ENCODE results near the gene DDX11. TPM values are rescaled to one million over a fixed set of nuclear protein-coding genes. Genes with fewer than 3 reads are reported as not detected.
"Not testable (repeated sequence)": the region's sequence is repeated elsewhere in the genome, so short reads cannot be mapped to it uniquely, and the experiment has no call there.

DDX11 gene
- total and polyA plus RNA-seq, 4 donors: 11.7 to 30.9 (median 21.5) TPM

- 59 to 62% methylated on average over 4 of the region's 4 CpGs for WGBS, 2 donors
- DNase-seq: not testable (repeated sequence)
Measured at GRCh38 chr12:31104220-31104619, 30.6 kb downstream of the DDX11 start.

GRCh38 chr12:31104773-31105172, 31.1 kb downstream of the DDX11 start:
- not testable (repeated sequence) for H3K27ac ChIP-seq (ENCODE audit: low read depth in 1 of 2, low read length in 1 of 2); H3K36me3 ChIP-seq (ENCODE audit: control insufficient read depth in 4 of 4, insufficient read depth in 4 of 4, low read length in 4 of 4); DNase-seq; H3K27me3 ChIP-seq (ENCODE audit: control insufficient read depth in 3 of 3, insufficient read depth in 3 of 3, low read length in 2 of 3); H3K4me3 ChIP-seq; H3K9ac ChIP-seq (ENCODE audit: insufficient read depth in 1 of 2, low read length in 2 of 2); H3K4me1 ChIP-seq (ENCODE audit: control insufficient read depth in 5 of 5, insufficient read depth in 5 of 5, low read length in 5 of 5); ATAC-seq (ENCODE audit: insufficient read depth, low FRiP score); H3K9me3 ChIP-seq (ENCODE audit: control insufficient read depth in 4 of 4, insufficient read depth in 3 of 4, low read length in 3 of 4)
- WGBS, 2 donors: 89 to 91% methylated on average over 9 to 14 of the region's 14 CpGs

More at GRCh38 chr12:31104220-31104619, 30.6 kb downstream of the DDX11 start:
- H3K27ac ChIP-seq (ENCODE audit: low read depth in 1 of 2, low read length in 1 of 2); ATAC-seq (ENCODE audit: insufficient read depth, low FRiP score); H3K27me3 ChIP-seq (ENCODE audit: control insufficient read depth in 3 of 3, insufficient read depth in 3 of 3, low read length in 2 of 3); H3K9me3 ChIP-seq (ENCODE audit: control insufficient read depth in 4 of 4, insufficient read depth in 3 of 4, low read length in 3 of 4); H3K4me3 ChIP-seq; H3K4me1 ChIP-seq (ENCODE audit: control insufficient read depth in 5 of 5, insufficient read depth in 5 of 5, low read length in 5 of 5); H3K9ac ChIP-seq (ENCODE audit: insufficient read depth in 1 of 2, low read length in 2 of 2); H3K36me3 ChIP-seq (ENCODE audit: control insufficient read depth in 4 of 4, insufficient read depth in 4 of 4, low read length in 4 of 4): not testable (repeated sequence)

- WGBS, 2 donors: 88% methylated on average over 8 of the region's 8 CpGs
- Histone ChIP-seq H3K27me3 (ENCODE audit: control insufficient read depth in 3 of 3, insufficient read depth in 3 of 3, low read length in 2 of 3) (no peaks in the 10 kb centered on the region), H3K27ac (ENCODE audit: low read depth in 1 of 2, low read length in 1 of 2) (no peak overlapping the region), H3K4me1 (ENCODE audit: control insufficient read depth in 5 of 5, insufficient read depth in 5 of 5, low read length in 5 of 5) (no peaks in the 10 kb centered on the region), H3K9me3 (ENCODE audit: control insufficient read depth in 4 of 4, insufficient read depth in 3 of 4, low read length in 3 of 4) (no peaks in the 10 kb centered on the region), H3K9ac (ENCODE audit: insufficient read depth in 1 of 2, low read length in 2 of 2) (no peak overlapping the region), H3K4me3 (no peak overlapping the region), H3K36me3 (ENCODE audit: control insufficient read depth in 4 of 4, insufficient read depth in 4 of 4, low read length in 4 of 4) (peaks cover 0 to 7% (median under 1%) of the 10 kb centered on the region in 4 donors)
- TF ChIP-seq CTCF (IDR thresholded peaks at IDR 0.05; ENCODE audit: control extremely low read depth, extremely low read depth): no peak
- ATAC-seq (ENCODE audit: insufficient read depth, low FRiP score) (no peak), DNase-seq (no peak)
Measured at GRCh38 chr12:31105668-31106067, 32.0 kb downstream of the DDX11 start.

GRCh38 chr12:31106101-31106803, 32.6 kb downstream of the DDX11 start:
- DNase-seq (no peak), ATAC-seq (ENCODE audit: insufficient read depth, low FRiP score) (no peak)
- H3K9ac ChIP-seq (ENCODE audit: insufficient read depth in 1 of 2, low read length in 2 of 2): no peak overlapping the region
- H3K4me1 ChIP-seq (ENCODE audit: control insufficient read depth in 5 of 5, insufficient read depth in 5 of 5, low read length in 5 of 5): no peaks in the 10 kb centered on the region
- H3K9me3 ChIP-seq (ENCODE audit: control insufficient read depth in 4 of 4, insufficient read depth in 3 of 4, low read length in 3 of 4): no peaks in the 10 kb centered on the region
- H3K27ac ChIP-seq (ENCODE audit: low read depth in 1 of 2, low read length in 1 of 2): no peak overlapping the region
- WGBS, 2 donors: 90 to 93% methylated on average over 10 of the region's 10 CpGs
- H3K4me3 ChIP-seq: no peak overlapping the region
- peaks cover 0 to 3% (median under 1%) of the 10 kb centered on the region in 4 donors for H3K36me3 ChIP-seq (ENCODE audit: control insufficient read depth in 4 of 4, insufficient read depth in 4 of 4, low read length in 4 of 4)
- H3K27me3 ChIP-seq (ENCODE audit: control insufficient read depth in 3 of 3, insufficient read depth in 3 of 3, low read length in 2 of 3): no peaks in the 10 kb centered on the region
- no peak for TF ChIP-seq CTCF (IDR thresholded peaks at IDR 0.05; ENCODE audit: control extremely low read depth, extremely low read depth)

GRCh38 chr12:31109773-31110172, 36.1 kb downstream of the DDX11 start:
- not testable (repeated sequence) for H3K27me3 ChIP-seq (ENCODE audit: control insufficient read depth in 3 of 3, insufficient read depth in 3 of 3, low read length in 2 of 3); H3K9ac ChIP-seq (ENCODE audit: insufficient read depth in 1 of 2, low read length in 2 of 2); H3K27ac ChIP-seq (ENCODE audit: low read depth in 1 of 2, low read length in 1 of 2); H3K9me3 ChIP-seq (ENCODE audit: control insufficient read depth in 4 of 4, insufficient read depth in 3 of 4, low read length in 3 of 4); H3K4me3 ChIP-seq; H3K4me1 ChIP-seq (ENCODE audit: control insufficient read depth in 5 of 5, insufficient read depth in 5 of 5, low read length in 5 of 5); H3K36me3 ChIP-seq (ENCODE audit: control insufficient read depth in 4 of 4, insufficient read depth in 4 of 4, low read length in 4 of 4); DNase-seq; ATAC-seq (ENCODE audit: insufficient read depth, low FRiP score)
- WGBS, 2 donors: 71 to 73% methylated on average over 6 of the region's 6 CpGs

- DNase-seq; ATAC-seq (ENCODE audit: insufficient read depth, low FRiP score); H3K36me3 ChIP-seq (ENCODE audit: control insufficient read depth in 4 of 4, insufficient read depth in 4 of 4, low read length in 4 of 4); H3K4me1 ChIP-seq (ENCODE audit: control insufficient read depth in 5 of 5, insufficient read depth in 5 of 5, low read length in 5 of 5); H3K4me3 ChIP-seq; H3K9me3 ChIP-seq (ENCODE audit: control insufficient read depth in 4 of 4, insufficient read depth in 3 of 4, low read length in 3 of 4); H3K9ac ChIP-seq (ENCODE audit: insufficient read depth in 1 of 2, low read length in 2 of 2); H3K27me3 ChIP-seq (ENCODE audit: control insufficient read depth in 3 of 3, insufficient read depth in 3 of 3, low read length in 2 of 3); H3K27ac ChIP-seq (ENCODE audit: low read depth in 1 of 2, low read length in 1 of 2): not testable (repeated sequence)
- 76 to 79% methylated on average over 5 of the region's 5 CpGs for WGBS, 2 donors
Measured at GRCh38 chr12:31110263-31110662, 36.6 kb downstream of the DDX11 start.

GRCh38 chr12:31115092-31115601, 41.5 kb downstream of the DDX11 start:
- not testable (repeated sequence) for H3K36me3 ChIP-seq (ENCODE audit: control insufficient read depth in 4 of 4, insufficient read depth in 4 of 4, low read length in 4 of 4); H3K9ac ChIP-seq (ENCODE audit: insufficient read depth in 1 of 2, low read length in 2 of 2); ATAC-seq (ENCODE audit: insufficient read depth, low FRiP score); H3K4me3 ChIP-seq; H3K9me3 ChIP-seq (ENCODE audit: control insufficient read depth in 4 of 4, insufficient read depth in 3 of 4, low read length in 3 of 4); H3K27me3 ChIP-seq (ENCODE audit: control insufficient read depth in 3 of 3, insufficient read depth in 3 of 3, low read length in 2 of 3); H3K27ac ChIP-seq (ENCODE audit: low read depth in 1 of 2, low read length in 1 of 2); DNase-seq
- peaks cover 0 to 30% (median 4%) of the 10 kb centered on the region in 5 donors for H3K4me1 ChIP-seq (ENCODE audit: control insufficient read depth in 5 of 5, insufficient read depth in 5 of 5, low read length in 5 of 5)
- WGBS, 2 donors: 94 to 96% methylated on average over 3 of the region's 3 CpGs

All from lung (tissue), 12 donors.